Cortex of kidney (tissue), 1 donor: Measurements from ENCODE around the gene GNLY.

Experiments
- DNase-seq: peaks from one replicate; lab custom pipeline; 2025; lab: John Stamatoyannopoulos, UW

The GNLY gene

GRCh38 chr2:85744741-85745601 is 50.8 kb downstream of the GNLY start:
- DNase-seq, result no peak

GRCh38 chr2:85745619-85746018 is 51.5 kb downstream of the GNLY start:
- DNase-seq, result no peak

GRCh38 chr2:85746321-85747004 is 52.3 kb downstream of the GNLY start:
- no peak for DNase-seq

GRCh38 chr2:85747441-85747840 is 53.3 kb downstream of the GNLY start:
- no peak for DNase-seq

- DNase-seq, result no peak
Observed at GRCh38 chr2:85748039-85748734, 54.0 kb downstream of the GNLY start.
